Activated CD4-positive, alpha-beta T cell treated with anti-CD3 and anti-CD28 coated beads, Interleukin-2, amount 10 ng/mL, durations not matched to agents 24 days and 14 days (primary cell): Measurements from ENCODE around the gene GBP6. TPM values are rescaled to one million over a fixed set of nuclear protein-coding genes. Genes with fewer than 3 reads are reported as not detected.
"Not testable (repeated sequence)": the region's sequence is repeated elsewhere in the genome, so short reads cannot be mapped to it uniquely, and the experiment has no call there.

Experiments
- DNase-seq: peaks from one replicate; pipeline ENCODE4 v3.0.0; 2022
- H3K27ac Mint-ChIP-seq: one replicate; pipeline ENCODE4 v1.8.0; 2022; ENCODE audit warnings: mild to moderate bottlenecking, mixed read lengths
- H3K27me3 Mint-ChIP-seq: one replicate; pipeline ENCODE4 v1.8.0; 2022; ENCODE audit warnings: mixed read lengths
- H3K36me3 Mint-ChIP-seq: one replicate; pipeline ENCODE4 v1.8.0; 2022; ENCODE audit warnings: low read depth, mild to moderate bottlenecking, mixed read lengths
- H3K4me1 Mint-ChIP-seq: one replicate; pipeline ENCODE4 v1.8.0; 2021; ENCODE audit warnings: mixed read lengths
- H3K4me3 Mint-ChIP-seq: one replicate; pipeline ENCODE4 v1.8.0; 2022; ENCODE audit warnings: mild to moderate bottlenecking, moderate library complexity, mixed read lengths
- H3K9me3 Mint-ChIP-seq: one replicate; pipeline ENCODE4 v1.8.0; 2021; ENCODE audit warnings: mixed read lengths
- intact Hi-C: fragments of 100-400 bp; cut with micrococcal nuclease; formaldehyde crosslinking; loops from one replicate; pipeline ENCODE4 v1.15.1; 2023
- total RNA-seq: library from RNA; stranded (reverse); gene quantifications from 2 replicates; pipeline ENCODE4 v1.2.3, GENCODE V29; 2022

Gene GBP6, protein sequence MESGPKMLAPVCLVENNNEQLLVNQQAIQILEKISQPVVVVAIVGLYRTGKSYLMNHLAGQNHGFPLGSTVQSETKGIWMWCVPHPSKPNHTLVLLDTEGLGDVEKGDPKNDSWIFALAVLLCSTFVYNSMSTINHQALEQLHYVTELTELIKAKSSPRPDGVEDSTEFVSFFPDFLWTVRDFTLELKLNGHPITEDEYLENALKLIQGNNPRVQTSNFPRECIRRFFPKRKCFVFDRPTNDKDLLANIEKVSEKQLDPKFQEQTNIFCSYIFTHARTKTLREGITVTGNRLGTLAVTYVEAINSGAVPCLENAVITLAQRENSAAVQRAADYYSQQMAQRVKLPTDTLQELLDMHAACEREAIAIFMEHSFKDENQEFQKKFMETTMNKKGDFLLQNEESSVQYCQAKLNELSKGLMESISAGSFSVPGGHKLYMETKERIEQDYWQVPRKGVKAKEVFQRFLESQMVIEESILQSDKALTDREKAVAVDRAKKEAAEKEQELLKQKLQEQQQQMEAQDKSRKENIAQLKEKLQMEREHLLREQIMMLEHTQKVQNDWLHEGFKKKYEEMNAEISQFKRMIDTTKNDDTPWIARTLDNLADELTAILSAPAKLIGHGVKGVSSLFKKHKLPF
- 0.40 and 0.50 TPM in 2 replicates for total RNA-seq

DNA sequence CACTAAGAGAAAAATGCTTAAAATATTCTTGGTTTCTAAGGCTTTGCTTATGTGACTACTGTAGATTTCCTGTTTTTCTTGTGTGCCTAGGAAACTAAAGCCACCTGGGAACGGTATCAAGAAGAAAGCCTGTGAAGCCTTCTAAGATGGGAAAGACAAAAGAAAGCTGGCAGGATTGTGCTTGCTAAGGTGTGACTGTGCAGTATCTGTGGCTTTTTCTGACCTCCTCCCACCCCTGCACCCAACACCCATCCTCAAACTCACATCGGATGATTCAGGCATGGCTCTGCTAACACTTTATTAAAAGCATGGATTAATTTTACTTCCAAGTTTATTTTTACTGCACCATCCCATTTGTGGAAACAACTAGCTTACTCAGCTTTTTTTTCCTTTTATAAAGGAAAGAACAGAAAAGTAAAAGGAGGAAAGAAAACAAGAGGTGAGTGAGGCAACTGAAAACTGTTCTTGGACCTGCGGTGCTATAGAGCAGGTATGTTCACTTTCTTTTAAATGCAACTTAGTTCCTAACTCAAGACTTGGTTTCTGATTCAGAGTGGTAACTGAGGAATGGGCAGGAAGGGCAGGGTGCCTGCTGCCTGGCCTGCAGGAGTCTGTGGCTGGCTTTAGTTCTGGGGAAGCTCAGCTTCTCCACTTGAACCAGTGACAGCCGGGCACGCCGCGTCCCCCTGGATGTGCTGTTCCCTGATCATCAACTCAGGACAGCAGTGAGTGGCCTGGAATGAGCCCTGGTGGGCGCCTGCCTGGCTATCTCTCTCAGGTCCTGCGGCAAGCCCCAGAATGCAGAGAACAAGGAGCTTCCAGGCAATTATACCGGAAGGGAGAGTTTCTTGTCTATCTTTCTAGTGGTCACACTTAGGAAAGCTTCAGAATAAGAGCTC lies at the start of gene GBP6:
Gene GBP6 (plus strand): TSS at position 422 of the 899 bp plus-strand sequence. CDS start 4,493 bp downstream, outside the sequence.
- peaks cover 2% of the 10 kb centered on the region for H3K9me3 Mint-ChIP-seq
- DNase-seq, result no peak
- intact Hi-C loops, result loop anchor here (1.0 to 2.0 kb wide), 4 partner anchors 19 to 238 kb away; partner anchors contain the start of gene GBP2
- H3K36me3 Mint-ChIP-seq, result peaks cover 2% of the 10 kb centered on the region
- H3K4me1 Mint-ChIP-seq, result peaks cover 28% of the 10 kb centered on the region
- peaks cover 12% of the 10 kb centered on the region for H3K27me3 Mint-ChIP-seq
- H3K27ac Mint-ChIP-seq, result peak within 1 kb of the TSS; percentile 73
- peak within 1 kb of the TSS; percentile 61 for H3K4me3 Mint-ChIP-seq

- Mint-ChIP-seq H3K27ac (no peak overlapping the region), H3K4me3 (no peak overlapping the region), H3K4me1 (peaks cover 3% of the 10 kb centered on the region), H3K36me3 (peaks cover 31% of the 10 kb centered on the region), H3K27me3 (no peaks in the 10 kb centered on the region), H3K9me3 (peaks cover 61% of the 10 kb centered on the region)
- intact Hi-C loops, result no loop called here
- DNase-seq, result no peak
Observed at GRCh38 chr1:89322402-89322801, 41.5 kb upstream of the GBP6 start.

- Mint-ChIP-seq H3K27ac (no peak overlapping the region), H3K4me1 (peaks cover 5% of the 10 kb centered on the region), H3K27me3 (no peaks in the 10 kb centered on the region), H3K36me3 (peaks cover 25% of the 10 kb centered on the region), H3K9me3 (peaks cover 34% of the 10 kb centered on the region), H3K4me3 (no peak overlapping the region)
- intact Hi-C loops, result no loop called here
- no peak for DNase-seq
Observed at GRCh38 chr1:89331890-89332289, 32.0 kb upstream of the GBP6 start.

DNA sequence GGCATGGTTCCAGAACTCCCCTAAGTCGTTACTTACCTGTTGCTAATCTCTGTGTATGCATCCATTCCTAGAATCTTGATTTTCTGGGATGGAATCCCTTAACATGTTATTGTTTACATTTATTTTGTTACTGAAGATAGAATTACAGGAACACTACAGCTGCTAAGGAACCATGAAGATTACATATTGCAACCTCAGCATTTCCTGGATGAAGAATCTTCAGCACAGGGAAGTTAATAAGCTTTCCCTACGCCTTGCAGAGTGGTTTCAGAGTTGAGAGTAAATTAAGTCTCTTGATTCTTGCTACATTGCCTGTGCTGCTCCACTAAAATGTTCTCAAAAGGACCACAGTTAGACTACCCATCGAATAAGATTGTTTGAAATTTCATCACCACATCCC lies 31.4 kb upstream of the GBP6 start:
- intact Hi-C loops, result no loop called here

DNA sequence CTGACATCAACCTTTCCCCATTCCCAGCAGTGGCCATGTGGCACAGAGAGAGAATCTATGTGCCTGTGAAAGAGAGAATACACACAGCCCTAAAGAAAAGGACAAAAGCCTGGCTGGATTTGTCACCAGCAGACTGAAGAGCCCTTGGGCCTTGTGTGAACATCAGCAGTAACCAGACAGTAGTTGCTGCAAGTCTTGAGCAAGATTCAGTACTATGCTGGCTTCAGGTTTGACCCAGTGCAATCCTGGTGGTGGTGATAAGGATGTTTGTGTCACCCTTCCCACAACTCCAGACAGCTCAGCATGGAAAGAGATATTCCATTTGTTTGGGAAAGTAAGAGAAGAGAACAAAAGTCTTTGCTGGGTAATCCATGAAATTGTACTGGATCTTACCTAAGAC lies 28.4 kb upstream of the GBP6 start:
- intact Hi-C loops, result no loop called here
- no peak overlapping the region for H3K4me3 Mint-ChIP-seq
- H3K36me3 Mint-ChIP-seq, result peaks cover 5% of the 10 kb centered on the region
- peaks cover 7% of the 10 kb centered on the region for H3K4me1 Mint-ChIP-seq
- no peak for DNase-seq
- no peaks in the 10 kb centered on the region for H3K27me3 Mint-ChIP-seq
- H3K9me3 Mint-ChIP-seq, result peaks cover 26% of the 10 kb centered on the region
- no peak overlapping the region for H3K27ac Mint-ChIP-seq

More for the DNA sequence above, 31.4 kb upstream of the GBP6 start:
- Mint-ChIP-seq H3K4me3 (no peak overlapping the region), H3K27me3 (no peaks in the 10 kb centered on the region), H3K36me3 (peaks cover 21% of the 10 kb centered on the region), H3K9me3 (peaks cover 30% of the 10 kb centered on the region), H3K4me1 (peaks cover 7% of the 10 kb centered on the region), H3K27ac (no peak overlapping the region)
- DNase-seq, result no peak

GRCh38 chr1:89337903-89338302 lies 26.0 kb upstream of the GBP6 start:
- Mint-ChIP-seq H3K36me3 (peaks cover 2% of the 10 kb centered on the region), H3K9me3 (peaks cover 22% of the 10 kb centered on the region), H3K27me3 (no peaks in the 10 kb centered on the region), H3K4me1 (peaks cover 4% of the 10 kb centered on the region), H3K27ac (no peak overlapping the region), H3K4me3 (no peak overlapping the region)
- intact Hi-C loops, result no loop called here
- DNase-seq, result no peak

- H3K4me1 Mint-ChIP-seq, result peaks cover 4% of the 10 kb centered on the region
- no peaks in the 10 kb centered on the region for H3K27me3 Mint-ChIP-seq
- DNase-seq, result no peak
- intact Hi-C loops, result no loop called here
- H3K9me3 Mint-ChIP-seq, result peaks cover 31% of the 10 kb centered on the region
- no peak overlapping the region for H3K4me3 Mint-ChIP-seq
- peaks cover 2% of the 10 kb centered on the region for H3K36me3 Mint-ChIP-seq
- H3K27ac Mint-ChIP-seq, result no peak overlapping the region
Observed at GRCh38 chr1:89339039-89339438, 24.8 kb upstream of the GBP6 start.

GRCh38 chr1:89345479-89345878 lies 18.4 kb upstream of the GBP6 start:
- intact Hi-C loops, H3K4me1 Mint-ChIP-seq, H3K27ac Mint-ChIP-seq, DNase-seq, H3K36me3 Mint-ChIP-seq, H3K27me3 Mint-ChIP-seq, H3K4me3 Mint-ChIP-seq: not testable (repeated sequence)
- H3K9me3 Mint-ChIP-seq, result peaks cover 20% of the 10 kb centered on the region

DNA sequence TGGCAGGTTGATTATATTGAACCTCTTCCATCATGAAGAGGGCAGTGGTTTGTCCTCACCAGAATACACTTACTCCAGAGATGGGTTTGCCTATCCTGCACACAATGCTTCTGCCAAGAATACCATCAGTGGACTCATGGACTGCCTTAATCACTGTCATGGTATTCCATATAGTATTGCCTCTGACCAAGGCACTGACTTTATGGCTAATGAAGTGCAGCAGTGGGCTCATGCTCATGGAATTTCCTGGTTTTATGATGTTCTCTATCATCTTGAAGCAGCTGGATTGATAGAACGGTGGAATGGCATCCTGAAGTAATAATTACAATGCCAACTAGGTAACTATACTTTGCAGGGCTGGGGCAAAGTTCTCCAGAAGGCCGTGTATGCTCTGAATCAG lies 16.6 kb upstream of the GBP6 start:
- H3K9me3 Mint-ChIP-seq, result peaks cover 19% of the 10 kb centered on the region

GRCh38 chr1:89350298-89350697 lies 13.6 kb upstream of the GBP6 start:
- Mint-ChIP-seq H3K36me3 (peaks cover 3% of the 10 kb centered on the region), H3K4me3 (no peak overlapping the region), H3K27ac (no peak overlapping the region), H3K4me1 (peaks cover 11% of the 10 kb centered on the region), H3K9me3 (peaks cover 8% of the 10 kb centered on the region), H3K27me3 (no peaks in the 10 kb centered on the region)
- intact Hi-C loops, result no loop called here
- DNase-seq, result no peak

More for the DNA sequence above, 16.6 kb upstream of the GBP6 start:
- Mint-ChIP-seq H3K36me3 (no peaks in the 10 kb centered on the region), H3K4me1 (peaks cover 4% of the 10 kb centered on the region), H3K4me3 (no peak overlapping the region), H3K27me3 (no peaks in the 10 kb centered on the region), H3K27ac (no peak overlapping the region)
- no peak for DNase-seq
- intact Hi-C loops, result no loop called here

- Mint-ChIP-seq H3K9me3 (peaks cover 1% of the 10 kb centered on the region), H3K4me1 (peaks cover 22% of the 10 kb centered on the region), H3K27ac (no peak overlapping the region), H3K36me3 (peaks cover 5% of the 10 kb centered on the region), H3K4me3 (no peak overlapping the region), H3K27me3 (no peaks in the 10 kb centered on the region)
- intact Hi-C loops, result no loop called here
- DNase-seq, result no peak
Observed at GRCh38 chr1:89351597-89352311, 12.1 kb upstream of the GBP6 start.

DNA sequence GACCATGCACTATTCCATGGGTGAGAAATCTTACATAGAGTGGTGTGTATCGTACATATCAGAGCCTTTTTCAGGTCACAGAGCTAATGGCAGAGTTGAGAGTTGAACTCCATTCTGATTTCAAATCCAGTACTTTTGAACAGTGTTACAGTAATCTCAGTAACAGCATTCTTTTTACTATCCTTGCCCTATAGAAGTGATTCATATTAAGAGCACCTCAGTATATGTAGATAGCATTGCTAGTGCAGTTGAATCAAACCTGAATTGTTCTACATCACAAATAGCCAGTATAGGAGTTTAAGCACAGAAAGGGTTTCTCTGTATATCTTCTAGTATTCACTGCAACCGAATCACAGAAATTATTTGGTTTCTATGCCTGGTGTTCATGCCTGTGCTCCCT lies 11.4 kb upstream of the GBP6 start:
- Mint-ChIP-seq H3K9me3 (no peaks in the 10 kb centered on the region), H3K27ac (no peak overlapping the region), H3K27me3 (no peaks in the 10 kb centered on the region), H3K4me3 (no peak overlapping the region), H3K36me3 (peaks cover 5% of the 10 kb centered on the region), H3K4me1 (peaks cover 28% of the 10 kb centered on the region)
- no peak for DNase-seq
- intact Hi-C loops, result no loop called here

DNA sequence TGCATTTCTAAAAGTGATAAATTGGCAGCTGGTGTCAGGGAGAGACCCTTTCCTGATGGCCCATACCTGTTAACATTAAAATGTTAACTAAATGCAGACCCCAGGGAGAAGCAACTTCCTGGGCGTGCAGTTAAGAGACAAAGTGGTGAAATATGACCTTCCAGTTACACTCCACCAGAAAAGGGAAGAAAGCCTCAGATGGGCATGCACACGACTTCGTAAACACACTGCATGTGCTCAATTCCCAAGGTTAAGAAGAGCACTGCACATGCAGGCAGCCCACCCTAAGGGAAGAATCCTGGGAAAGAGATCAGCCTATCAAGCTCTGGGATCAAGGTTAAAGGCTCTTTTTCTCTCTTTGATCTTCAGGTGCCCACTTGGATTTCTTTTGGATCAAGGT lies 9.7 kb upstream of the GBP6 start:
- DNase-seq, result no peak
- Mint-ChIP-seq H3K27ac (no peak overlapping the region), H3K36me3 (peaks cover 5% of the 10 kb centered on the region), H3K4me1 (peaks cover 43% of the 10 kb centered on the region), H3K9me3 (no peaks in the 10 kb centered on the region), H3K4me3 (no peak overlapping the region), H3K27me3 (no peaks in the 10 kb centered on the region)
- intact Hi-C loops, result no loop called here
